Measurements from ENCODE around the gene ZNF883.

Gene ZNF883

GRCh38 chr9:113018247-113018646, 6.3 kb upstream of the ZNF883 start:
- H3K4me3 ChIP-seq: no peak overlapping the region
- DNase-seq (ENCODE audit: low read depth, low spot score): no peak
- no peak overlapping the region for H3K9ac ChIP-seq (ENCODE audit: insufficient read length)
- no peaks in the 10 kb centered on the region for H3K36me3 ChIP-seq (ENCODE audit: insufficient read depth, low read length)
- no peak for TF ChIP-seq POLR2AphosphoS5 (IDR thresholded peaks at IDR 0.05; ENCODE audit: borderline replicate concordance, low read depth, low read length)
- no peak for TF ChIP-seq EZH2 (IDR thresholded peaks at IDR 0.05)
- TF ChIP-seq FOXP2 (optimal IDR thresholded peaks at IDR 0.05; ENCODE audit: control extremely low read depth, extremely low read length, insufficient read depth): no peak
- no peak overlapping the region for H3K27ac ChIP-seq
- peaks cover 1% of the 10 kb centered on the region for H3K9me3 ChIP-seq (ENCODE audit: low read depth, low read length)

- Histone ChIP-seq H3K4me3 (peak overlapping the region; percentile 72), H3K27ac (no peak overlapping the region), H3K9ac (ENCODE audit: insufficient read length) (no peak overlapping the region), H3K9me3 (ENCODE audit: low read depth, low read length) (peaks cover 3% of the 10 kb centered on the region; the same call in 1 of the 2 replicates), H3K36me3 (ENCODE audit: insufficient read depth, low read length) (no peaks in the 10 kb centered on the region)
- TF ChIP-seq POLR2AphosphoS5 (IDR thresholded peaks at IDR 0.05; ENCODE audit: borderline replicate concordance, low read depth, low read length) (no peak), FOXP2 (optimal IDR thresholded peaks at IDR 0.05; ENCODE audit: control extremely low read depth, extremely low read length, insufficient read depth) (no peak), EZH2 (IDR thresholded peaks at IDR 0.05) (no peak)
- DNase-seq (ENCODE audit: low read depth, low spot score): no peak
Observed at GRCh38 chr9:113012492-113012891, 500 bp upstream of the ZNF883 start.

- no peaks in the 10 kb centered on the region for H3K9me3 ChIP-seq (ENCODE audit: low read depth, low read length)
- no peak for DNase-seq (ENCODE audit: low read depth, low spot score)
- H3K4me3 ChIP-seq: no peak overlapping the region
- no peak for TF ChIP-seq EZH2 (IDR thresholded peaks at IDR 0.05)
- no peak for TF ChIP-seq FOXP2 (optimal IDR thresholded peaks at IDR 0.05; ENCODE audit: control extremely low read depth, extremely low read length, insufficient read depth)
- TF ChIP-seq POLR2AphosphoS5 (IDR thresholded peaks at IDR 0.05; ENCODE audit: borderline replicate concordance, low read depth, low read length): no peak
- H3K27ac ChIP-seq: no peak overlapping the region
- H3K9ac ChIP-seq (ENCODE audit: insufficient read length): no peak overlapping the region
- no peaks in the 10 kb centered on the region for H3K36me3 ChIP-seq (ENCODE audit: insufficient read depth, low read length)
Observed at GRCh38 chr9:113005777-113006176, 6.2 kb downstream of the ZNF883 start.

- no peak for DNase-seq (ENCODE audit: low read depth, low spot score)
Observed at GRCh38 chr9:112997236-112997941, 14.6 kb downstream of the ZNF883 start.

GRCh38 chr9:112971415-112971814, 40.6 kb downstream of the ZNF883 start:
- Histone ChIP-seq H3K9me3 (ENCODE audit: low read depth, low read length) (no peaks in the 10 kb centered on the region), H3K4me3 (no peak overlapping the region), H3K9ac (ENCODE audit: insufficient read length) (no peak overlapping the region), H3K27ac (no peak overlapping the region), H3K36me3 (ENCODE audit: insufficient read depth, low read length) (no peaks in the 10 kb centered on the region)
- DNase-seq (ENCODE audit: low read depth, low spot score): no peak
- TF ChIP-seq POLR2AphosphoS5 (IDR thresholded peaks at IDR 0.05; ENCODE audit: borderline replicate concordance, low read depth, low read length) (no peak), EZH2 (IDR thresholded peaks at IDR 0.05) (no peak), FOXP2 (optimal IDR thresholded peaks at IDR 0.05; ENCODE audit: control extremely low read depth, extremely low read length, insufficient read depth) (no peak)

More at GRCh38 chr9:112997236-112997941, 14.6 kb downstream of the ZNF883 start:
- Histone ChIP-seq H3K9ac (ENCODE audit: insufficient read length) (no peak overlapping the region), H3K27ac (no peak overlapping the region), H3K36me3 (ENCODE audit: insufficient read depth, low read length) (peaks cover 4% of the 10 kb centered on the region; the same call in 1 of the 2 replicates), H3K4me3 (no peak overlapping the region), H3K9me3 (ENCODE audit: low read depth, low read length) (peaks cover 23% of the 10 kb centered on the region)
- no peak for TF ChIP-seq FOXP2 (optimal IDR thresholded peaks at IDR 0.05; ENCODE audit: control extremely low read depth, extremely low read length, insufficient read depth)
- no peak for TF ChIP-seq POLR2AphosphoS5 (IDR thresholded peaks at IDR 0.05; ENCODE audit: borderline replicate concordance, low read depth, low read length)
- TF ChIP-seq EZH2 (IDR thresholded peaks at IDR 0.05): no peak

- TF ChIP-seq FOXP2 (optimal IDR thresholded peaks at IDR 0.05; ENCODE audit: control extremely low read depth, extremely low read length, insufficient read depth) (no peak), EZH2 (IDR thresholded peaks at IDR 0.05) (no peak), POLR2AphosphoS5 (IDR thresholded peaks at IDR 0.05; ENCODE audit: borderline replicate concordance, low read depth, low read length) (no peak)
- no peaks in the 10 kb centered on the region for H3K9me3 ChIP-seq (ENCODE audit: low read depth, low read length)
- H3K36me3 ChIP-seq (ENCODE audit: insufficient read depth, low read length): no peaks in the 10 kb centered on the region
- no peak overlapping the region for H3K27ac ChIP-seq
- DNase-seq (ENCODE audit: low read depth, low spot score): peak; percentile 0
- H3K9ac ChIP-seq (ENCODE audit: insufficient read length): no peak overlapping the region
- H3K4me3 ChIP-seq: no peak overlapping the region
Observed at GRCh38 chr9:112970939-112971338, 41.1 kb downstream of the ZNF883 start.

GRCh38 chr9:112969730-112970129, 42.3 kb downstream of the ZNF883 start:
- H3K27ac ChIP-seq: no peak overlapping the region
- H3K4me3 ChIP-seq: no peak overlapping the region
- no peak for DNase-seq (ENCODE audit: low read depth, low spot score)
- no peak overlapping the region for H3K9ac ChIP-seq (ENCODE audit: insufficient read length)
- H3K9me3 ChIP-seq (ENCODE audit: low read depth, low read length): no peaks in the 10 kb centered on the region
- no peak for TF ChIP-seq EZH2 (IDR thresholded peaks at IDR 0.05)
- no peak for TF ChIP-seq FOXP2 (optimal IDR thresholded peaks at IDR 0.05; ENCODE audit: control extremely low read depth, extremely low read length, insufficient read depth)
- H3K36me3 ChIP-seq (ENCODE audit: insufficient read depth, low read length): no peaks in the 10 kb centered on the region

GRCh38 chr9:112955550-112955949, 56.4 kb downstream of the ZNF883 start:
- TF ChIP-seq FOXP2 (optimal IDR thresholded peaks at IDR 0.05; ENCODE audit: control extremely low read depth, extremely low read length, insufficient read depth) (no peak), POLR2AphosphoS5 (IDR thresholded peaks at IDR 0.05; ENCODE audit: borderline replicate concordance, low read depth, low read length) (no peak), EZH2 (IDR thresholded peaks at IDR 0.05) (no peak)
- Histone ChIP-seq H3K27ac (no peak overlapping the region), H3K36me3 (ENCODE audit: insufficient read depth, low read length) (no peaks in the 10 kb centered on the region), H3K4me3 (no peak overlapping the region), H3K9me3 (ENCODE audit: low read depth, low read length) (no peaks in the 10 kb centered on the region), H3K9ac (ENCODE audit: insufficient read length) (no peak overlapping the region)
- DNase-seq (ENCODE audit: low read depth, low spot score): no peak
